ENCODE data around the gene IRF4.

DNA sequence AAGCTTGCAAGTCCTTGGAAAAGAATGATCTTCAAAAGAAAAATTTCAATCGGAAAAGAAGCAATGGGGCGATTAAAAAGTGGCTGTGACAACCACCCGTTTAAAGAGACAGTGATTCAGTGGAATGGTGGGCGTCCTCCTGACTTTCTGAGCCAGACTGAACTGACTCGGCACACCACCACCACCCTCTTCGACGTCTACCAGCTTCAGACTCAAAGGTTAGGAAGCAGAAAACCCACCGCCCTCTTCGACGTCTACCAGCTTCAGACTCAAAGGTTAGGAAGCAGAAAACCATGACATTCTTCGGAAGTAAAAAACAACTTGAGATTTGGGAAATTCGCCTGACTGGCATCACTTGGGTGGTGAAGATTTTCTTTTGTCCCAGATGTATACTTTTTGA is 28.3 kb upstream of the IRF4 start:
- TF ChIP-seq, protein P1, sequence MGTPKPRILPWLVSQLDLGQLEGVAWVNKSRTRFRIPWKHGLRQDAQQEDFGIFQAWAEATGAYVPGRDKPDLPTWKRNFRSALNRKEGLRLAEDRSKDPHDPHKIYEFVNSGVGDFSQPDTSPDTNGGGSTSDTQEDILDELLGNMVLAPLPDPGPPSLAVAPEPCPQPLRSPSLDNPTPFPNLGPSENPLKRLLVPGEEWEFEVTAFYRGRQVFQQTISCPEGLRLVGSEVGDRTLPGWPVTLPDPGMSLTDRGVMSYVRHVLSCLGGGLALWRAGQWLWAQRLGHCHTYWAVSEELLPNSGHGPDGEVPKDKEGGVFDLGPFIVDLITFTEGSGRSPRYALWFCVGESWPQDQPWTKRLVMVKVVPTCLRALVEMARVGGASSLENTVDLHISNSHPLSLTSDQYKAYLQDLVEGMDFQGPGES (IDR thresholded peaks at IDR 0.05; ENCODE audit: low read depth, low read length), result no peak
- TF ChIP-seq, protein P2, sequence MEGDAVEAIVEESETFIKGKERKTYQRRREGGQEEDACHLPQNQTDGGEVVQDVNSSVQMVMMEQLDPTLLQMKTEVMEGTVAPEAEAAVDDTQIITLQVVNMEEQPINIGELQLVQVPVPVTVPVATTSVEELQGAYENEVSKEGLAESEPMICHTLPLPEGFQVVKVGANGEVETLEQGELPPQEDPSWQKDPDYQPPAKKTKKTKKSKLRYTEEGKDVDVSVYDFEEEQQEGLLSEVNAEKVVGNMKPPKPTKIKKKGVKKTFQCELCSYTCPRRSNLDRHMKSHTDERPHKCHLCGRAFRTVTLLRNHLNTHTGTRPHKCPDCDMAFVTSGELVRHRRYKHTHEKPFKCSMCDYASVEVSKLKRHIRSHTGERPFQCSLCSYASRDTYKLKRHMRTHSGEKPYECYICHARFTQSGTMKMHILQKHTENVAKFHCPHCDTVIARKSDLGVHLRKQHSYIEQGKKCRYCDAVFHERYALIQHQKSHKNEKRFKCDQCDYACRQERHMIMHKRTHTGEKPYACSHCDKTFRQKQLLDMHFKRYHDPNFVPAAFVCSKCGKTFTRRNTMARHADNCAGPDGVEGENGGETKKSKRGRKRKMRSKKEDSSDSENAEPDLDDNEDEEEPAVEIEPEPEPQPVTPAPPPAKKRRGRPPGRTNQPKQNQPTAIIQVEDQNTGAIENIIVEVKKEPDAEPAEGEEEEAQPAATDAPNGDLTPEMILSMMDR (IDR thresholded peaks at IDR 0.05), result no peak
- TF ChIP-seq FOXJ3 (CRISPR knock-in tag; IDR thresholded peaks at IDR 0.05) (no peak), YY1 (IDR thresholded peaks at IDR 0.05; ENCODE audit: low read depth) (no peak), RAD21 (IDR thresholded peaks at IDR 0.05; ENCODE audit: low read length) (no peak), EP300 (IDR thresholded peaks at IDR 0.05; ENCODE audit: borderline replicate concordance in 1 of 2, low read depth in 1 of 2, low read length in 1 of 2) (no peak), CHD2 (IDR thresholded peaks at IDR 0.05; ENCODE audit: low read length, partially characterized antibody) (no peak), POLR2AphosphoS5 (IDR thresholded peaks at IDR 0.05; ENCODE audit: low read depth, low read length) (no peak), SIN3A (IDR thresholded peaks at IDR 0.05; ENCODE audit: borderline replicate concordance, low read depth, low read length) (no peak)

Measured in SK-N-SH (cell line).